ENCODE results near the gene RSPH10B2. TPM values are rescaled to one million over a fixed set of nuclear protein-coding genes. Genes with fewer than 3 reads are reported as not detected.
"Not testable (repeated sequence)": the region's sequence is repeated elsewhere in the genome, so short reads cannot be mapped to it uniquely, and the experiment has no call there.

The RSPH10B2 gene
- polyA plus RNA-seq, 1 donor (not counting 4 experiments of a cell fraction or from before 2014, with no cell fraction given): not detected

- Histone ChIP-seq H3K9ac (ENCODE audit: control insufficient read depth, extremely low read depth, insufficient read depth, low read length) (no peak overlapping the region), H3K9me1 (ENCODE audit: control insufficient read depth, extremely low read depth, insufficient read depth, low read length) (no peaks in the 10 kb centered on the region), H3K27ac (ENCODE audit: control insufficient read depth, insufficient read depth, low read length) (no peak overlapping the region), H3K9me3 (ENCODE audit: control insufficient read depth, low read depth, low read length) (no peaks in the 10 kb centered on the region), H3K79me2 (ENCODE audit: control insufficient read depth, insufficient read depth, low read length) (peaks cover 18% of the 10 kb centered on the region), H3K27me3 (ENCODE audit: control insufficient read depth, extremely low read depth, insufficient read depth, low read length) (no peaks in the 10 kb centered on the region), H3K4me1 (ENCODE audit: control insufficient read depth, extremely low read depth, insufficient read depth, low read length) (peaks cover 8% of the 10 kb centered on the region), H4K20me1 (ENCODE audit: control insufficient read depth, extremely low read depth, insufficient read depth, low read length) (no peaks in the 10 kb centered on the region), H3K36me3 (ENCODE audit: control insufficient read depth in 2 of 2, extremely low read depth in 1 of 2, insufficient read depth in 2 of 2, low read length in 2 of 2) (no peaks in the 10 kb centered on the region), H3K4me3 (ENCODE audit: control insufficient read depth in 2 of 3, extremely low read depth in 1 of 3, insufficient read depth in 2 of 3, low read depth in 1 of 3, low read length in 3 of 3) (no peak overlapping the region), H2AFZ (ENCODE audit: control insufficient read depth, low read length) (no peak overlapping the region), H3K4me2 (ENCODE audit: control insufficient read depth, extremely low read depth, insufficient read depth, low read depth, low read length) (no peak overlapping the region)
- no peak for DNase-seq (ENCODE audit: low read depth, low spot score)
- dilution Hi-C loops (cut with MboI; ENCODE audit: extremely low pct_ligation_motif_present, low sequenced_read_pairs): no loop called here
- no peak for FAIRE-seq
- TF ChIP-seq EZH2 (IDR thresholded peaks at IDR 0.05; ENCODE audit: low read length) (no peak), CTCF (optimal IDR thresholded peaks at IDR 0.05 in 1 of 3, IDR thresholded peaks at IDR 0.05 in 1 of 3, conservative IDR thresholded peaks at IDR 0.05 in 1 of 3; ENCODE audit: extremely low read depth in 1 of 3, insufficient read depth in 2 of 3, low read length in 3 of 3) (no peak)
These were observed 26.2 kb upstream of the RSPH10B2 start for GRCh38 chr7:6727663-6728062.

GRCh38 chr7:6728893-6729491 lies 24.9 kb upstream of the RSPH10B2 start:
- FAIRE-seq; H3K9me1 ChIP-seq (ENCODE audit: control insufficient read depth, extremely low read depth, insufficient read depth, low read length); H3K27me3 ChIP-seq (ENCODE audit: control insufficient read depth, extremely low read depth, insufficient read depth, low read length); DNase-seq (ENCODE audit: low read depth, low spot score); H4K20me1 ChIP-seq (ENCODE audit: control insufficient read depth, extremely low read depth, insufficient read depth, low read length); dilution Hi-C loops (cut with MboI; ENCODE audit: extremely low pct_ligation_motif_present, low sequenced_read_pairs); H3K9me3 ChIP-seq (ENCODE audit: control insufficient read depth, low read depth, low read length); H3K36me3 ChIP-seq (ENCODE audit: control insufficient read depth in 2 of 2, extremely low read depth in 1 of 2, insufficient read depth in 2 of 2, low read length in 2 of 2); H3K4me1 ChIP-seq (ENCODE audit: control insufficient read depth, extremely low read depth, insufficient read depth, low read length): not testable (repeated sequence)
- H3K79me2 ChIP-seq (ENCODE audit: control insufficient read depth, insufficient read depth, low read length): peaks cover 22% of the 10 kb centered on the region
- H3K9ac ChIP-seq (ENCODE audit: control insufficient read depth, extremely low read depth, insufficient read depth, low read length): peak overlapping the region; percentile 90
- peak overlapping the region; percentile 90 for H2AFZ ChIP-seq (ENCODE audit: control insufficient read depth, low read length)
- H3K4me2 ChIP-seq (ENCODE audit: control insufficient read depth, extremely low read depth, insufficient read depth, low read depth, low read length): peak overlapping the region; percentile 87
- peak overlapping the region; percentile 77 to 88 (median 81) for H3K4me3 ChIP-seq (ENCODE audit: control insufficient read depth in 2 of 3, extremely low read depth in 1 of 3, insufficient read depth in 2 of 3, low read depth in 1 of 3, low read length in 3 of 3)
- peak overlapping the region; percentile 80 for H3K27ac ChIP-seq (ENCODE audit: control insufficient read depth, insufficient read depth, low read length)

Measured in keratinocyte (primary cell).